Activated CD4-positive, alpha-beta T cell treated with anti-CD3 and anti-CD28 coated beads for 36 hours (primary cell): ENCODE data around the gene LEPROT. TPM values are rescaled to one million over a fixed set of nuclear protein-coding genes. Genes with fewer than 3 reads are reported as not detected.

Experiments
- ATAC-seq: fragments of 200-7000 bp; cut with Tn5 transposase; one replicate; pipeline ENCODE4 v1.10.0; 2021; ENCODE audit warnings: mild to moderate bottlenecking, moderate library complexity
- CTCF ChIA-PET: fragments of 350-600 bp; sonication (Branson Sonifier 250); formaldehyde crosslinking; loops from one replicate; lab custom pipeline; 2021; ENCODE audit warnings: antibody characterized with exemption; lab: Charles Lee
- POLR2A ChIA-PET: fragments of 350-600 bp; sonication (Branson Sonifier 250); formaldehyde crosslinking; loops from one replicate; lab custom pipeline; 2021; ENCODE audit warnings: antibody characterized with exemption, inconsistent platforms; lab: Charles Lee
- DNase-seq: peaks from one replicate; pipeline ENCODE4 v3.0.0-alpha.2; 2020
- H3K27ac Mint-ChIP-seq: one replicate; pipeline ENCODE4 v1.8.0; 2021; ENCODE audit warnings: mixed read lengths
- H3K27me3 Mint-ChIP-seq: one replicate; pipeline ENCODE4 v1.8.0; 2021; ENCODE audit warnings: mixed read lengths
- H3K36me3 Mint-ChIP-seq: one replicate; pipeline ENCODE4 v1.8.0; 2021; ENCODE audit warnings: low read depth, mixed read lengths
- H3K4me1 Mint-ChIP-seq: one replicate; pipeline ENCODE4 v1.8.0; 2021; ENCODE audit warnings: mixed read lengths
- H3K4me3 Mint-ChIP-seq: one replicate; pipeline ENCODE4 v1.8.0; 2021; ENCODE audit warnings: mild to moderate bottlenecking, moderate library complexity, mixed read lengths
- H3K9me3 Mint-ChIP-seq: one replicate; pipeline ENCODE4 v1.8.0; 2021; ENCODE audit warnings: low read depth, mixed read lengths
- intact Hi-C, 2 experiments: fragments of 100-400 bp; cut with DNase I in 1 of 2; cut with micrococcal nuclease in 1 of 2; formaldehyde crosslinking; loops; one replicate each; pipeline versions ENCODE4 v1.14.2 to v1.15.1; 2022 to 2024; cut with DNase I, micrococcal nuclease
- total RNA-seq, 2 experiments: library from RNA; stranded (reverse); gene quantifications; one replicate each; pipeline ENCODE4 v1.2.3, GENCODE V29; 2021

Gene LEPROT
- total RNA-seq, 2 experiments from 2014 or later = 11.2 to 19.1 TPM

GRCh38 chr1:65477414-65478378, 57.2 kb downstream of the LEPROT start:
- Mint-ChIP-seq H3K4me3 (no peak overlapping the region), H3K9me3 (no peaks in the 10 kb centered on the region), H3K27ac (no peak overlapping the region), H3K36me3 (no peaks in the 10 kb centered on the region), H3K27me3 (no peaks in the 10 kb centered on the region), H3K4me1 (no peaks in the 10 kb centered on the region)
- intact Hi-C loops = no loop called here
- DNase-seq (no peak), ATAC-seq (no peak)
- CTCF ChIA-PET = interaction anchor here (1.3 to 1.4 kb wide), 2 partner anchors 9 to 12 kb away, joined by 3 to 5 read pairs; no protein-coding TSS in a partner anchor
- POLR2A ChIA-PET = no interaction called here

GRCh38 chr1:65478379-65479026, 58.0 kb downstream of the LEPROT start:
- DNase-seq (no peak), ATAC-seq (no peak)
- Mint-ChIP-seq H3K27me3 (no peaks in the 10 kb centered on the region), H3K9me3 (no peaks in the 10 kb centered on the region), H3K4me3 (no peak overlapping the region), H3K36me3 (no peaks in the 10 kb centered on the region), H3K27ac (no peak overlapping the region), H3K4me1 (no peaks in the 10 kb centered on the region)
- intact Hi-C loops = no loop called here
- POLR2A ChIA-PET = no interaction called here
- CTCF ChIA-PET = interaction anchor here (1.3 kb wide), 1 partner anchor 11 kb away, joined by 3 read pairs; no protein-coding TSS in a partner anchor

- ChIA-PET CTCF (interaction anchor here (0.6 to 1.6 kb wide), 3 partner anchors 12 to 126 kb away, joined by 3 to 7 read pairs (median 4); no protein-coding TSS in a partner anchor), POLR2A (no interaction called here)
- Mint-ChIP-seq H3K4me1 (no peaks in the 10 kb centered on the region), H3K27ac (no peak overlapping the region), H3K27me3 (no peaks in the 10 kb centered on the region), H3K4me3 (no peak overlapping the region), H3K36me3 (no peaks in the 10 kb centered on the region), H3K9me3 (no peaks in the 10 kb centered on the region)
- ATAC-seq (no peak), DNase-seq (no peak)
- intact Hi-C loops = no loop called here
Observed at GRCh38 chr1:65479554-65480204, 59.2 kb downstream of the LEPROT start.

GRCh38 chr1:65480684-65481405, 60.4 kb downstream of the LEPROT start:
- intact Hi-C loops = no loop called here
- Mint-ChIP-seq H3K27me3 (no peaks in the 10 kb centered on the region), H3K4me3 (no peak overlapping the region), H3K36me3 (no peaks in the 10 kb centered on the region), H3K9me3 (no peaks in the 10 kb centered on the region), H3K4me1 (no peaks in the 10 kb centered on the region), H3K27ac (no peak overlapping the region)
- ChIA-PET CTCF (interaction anchor here (0.6 to 1.6 kb wide), 2 partner anchors 16 to 125 kb away, joined by 3 to 7 read pairs; no protein-coding TSS in a partner anchor), POLR2A (no interaction called here)
- DNase-seq = no peak
- no peak for ATAC-seq

GRCh38 chr1:65483993-65484754, 63.7 kb downstream of the LEPROT start:
- CTCF ChIA-PET = interaction anchor here (0.6 kb wide), 1 partner anchor 75 kb away, joined by 3 read pairs; no protein-coding TSS in a partner anchor
- no peaks in the 10 kb centered on the region for H3K36me3 Mint-ChIP-seq
- DNase-seq = no peak
- intact Hi-C loops = no loop called here
- H3K9me3 Mint-ChIP-seq = no peaks in the 10 kb centered on the region
- no peak for ATAC-seq
- no peak overlapping the region for H3K4me3 Mint-ChIP-seq
- no peak overlapping the region for H3K27ac Mint-ChIP-seq
- H3K27me3 Mint-ChIP-seq = no peaks in the 10 kb centered on the region
- POLR2A ChIA-PET = no interaction called here
- H3K4me1 Mint-ChIP-seq = no peaks in the 10 kb centered on the region

Other genes with a start within 250 kb of the LEPROT start
- 1 to 10 TPM; 2.3 to 2.5 TPM for gene DNAJC6, start 111.1 kb upstream of the LEPROT start, total RNA-seq
- 1 to 10 TPM; 2.7 to 3.7 TPM for gene LEPR, start within 50 bp of the LEPROT start, total RNA-seq